ENCODE results near the gene ARPC1B.
"Not testable (repeated sequence)": the region's sequence is repeated elsewhere in the genome, so short reads cannot be mapped to it uniquely, and the experiment has no call there.

Gene ARPC1B

DNA sequence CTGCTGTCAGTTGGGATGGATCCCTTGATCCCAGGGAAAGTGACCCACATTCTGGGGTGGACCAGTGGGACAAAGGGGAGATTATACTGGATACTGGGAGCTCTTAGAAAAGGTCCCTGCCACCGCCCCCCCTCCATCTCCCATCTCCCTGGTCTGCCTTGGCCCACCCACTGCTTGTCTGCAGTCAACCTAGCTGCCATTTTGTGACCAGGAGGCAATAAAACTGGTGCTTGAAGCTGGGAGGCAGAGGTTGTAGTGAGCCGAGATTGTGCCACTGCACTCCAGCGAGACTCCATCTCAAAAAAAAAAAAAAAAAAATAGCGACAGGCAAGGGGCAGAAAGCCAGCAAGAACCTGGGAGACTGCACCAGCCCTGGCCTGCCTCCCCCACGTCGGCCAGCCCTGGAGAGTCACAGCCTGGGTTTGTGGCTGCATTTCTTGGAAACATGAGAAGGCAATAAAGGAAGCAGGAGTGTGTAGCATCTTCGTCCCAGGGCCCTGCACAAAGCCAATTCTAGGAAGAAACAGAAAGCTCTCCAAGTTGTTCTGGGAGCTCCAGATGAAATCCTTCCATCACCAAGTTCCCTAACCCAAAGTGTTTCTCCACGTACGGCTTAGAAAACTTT lies 4.7 kb upstream of the ARPC1B start:
- no peak for DNase-seq

DNA sequence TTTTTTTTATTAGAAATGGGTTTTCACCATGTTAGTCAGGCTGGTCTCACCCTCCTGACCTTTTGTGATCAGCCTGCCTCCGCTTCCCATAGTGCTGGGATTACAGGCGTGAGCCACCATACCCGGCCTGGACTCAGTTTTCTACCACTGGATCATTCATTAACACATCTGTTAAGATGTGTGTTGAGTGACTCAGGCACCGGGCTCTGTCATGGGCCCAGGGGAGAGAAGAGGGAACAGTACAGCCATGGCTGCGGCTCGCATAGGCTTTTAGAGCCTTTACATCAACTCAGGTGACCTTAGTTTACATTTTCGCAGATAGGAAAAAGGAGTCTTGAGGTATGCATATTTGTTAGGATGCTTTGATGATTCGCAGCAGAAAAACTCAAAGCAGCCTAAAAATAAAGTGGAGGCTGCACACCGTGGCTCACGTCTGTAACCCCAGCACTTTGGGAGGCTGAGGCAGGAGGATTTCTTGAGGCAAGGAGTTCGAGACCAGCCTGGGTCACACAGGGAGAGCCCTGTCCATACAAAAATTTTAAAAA lies 3.1 kb upstream of the ARPC1B start:
- no peak for DNase-seq

DNA sequence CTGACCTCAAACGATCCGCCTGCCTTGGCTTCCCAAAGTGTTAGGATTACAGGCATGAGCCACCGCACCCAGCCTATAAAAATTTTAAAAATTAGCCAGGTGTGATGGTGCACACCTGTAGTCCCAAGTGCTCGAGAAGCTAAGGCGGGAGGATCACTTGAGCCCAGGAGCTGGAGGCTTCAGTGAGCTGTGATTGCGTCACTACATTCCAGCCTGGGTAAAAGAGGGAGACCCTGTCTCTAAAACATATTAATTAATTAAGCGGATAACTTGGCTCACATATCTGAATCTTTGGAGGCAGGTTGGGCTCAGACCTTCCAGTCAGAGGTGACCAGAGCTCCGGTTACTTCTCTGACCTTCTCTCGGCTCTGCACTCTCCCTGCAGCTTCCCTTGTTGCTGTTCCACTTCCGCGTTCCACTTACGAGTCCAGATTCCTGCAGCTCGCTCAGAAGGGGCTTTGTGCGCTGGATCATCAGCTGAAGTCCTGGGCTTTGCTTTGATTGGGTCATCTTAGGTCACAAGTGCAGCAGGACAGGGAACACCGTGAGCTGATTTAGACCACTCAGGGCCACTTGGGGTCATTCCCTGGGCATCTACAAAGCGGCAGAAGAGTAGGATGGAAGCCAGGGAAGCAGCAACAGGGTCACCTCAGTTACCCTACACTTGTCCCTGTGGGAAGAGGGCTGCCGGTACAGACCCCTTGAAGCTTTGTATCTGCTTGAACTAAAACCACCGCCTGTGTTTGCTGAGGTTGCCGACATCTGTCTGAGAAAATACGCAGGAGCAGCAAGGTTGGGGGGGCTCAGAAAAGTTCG lies 2.0 kb upstream of the ARPC1B start:
- DNase-seq, result no peak

DNA sequence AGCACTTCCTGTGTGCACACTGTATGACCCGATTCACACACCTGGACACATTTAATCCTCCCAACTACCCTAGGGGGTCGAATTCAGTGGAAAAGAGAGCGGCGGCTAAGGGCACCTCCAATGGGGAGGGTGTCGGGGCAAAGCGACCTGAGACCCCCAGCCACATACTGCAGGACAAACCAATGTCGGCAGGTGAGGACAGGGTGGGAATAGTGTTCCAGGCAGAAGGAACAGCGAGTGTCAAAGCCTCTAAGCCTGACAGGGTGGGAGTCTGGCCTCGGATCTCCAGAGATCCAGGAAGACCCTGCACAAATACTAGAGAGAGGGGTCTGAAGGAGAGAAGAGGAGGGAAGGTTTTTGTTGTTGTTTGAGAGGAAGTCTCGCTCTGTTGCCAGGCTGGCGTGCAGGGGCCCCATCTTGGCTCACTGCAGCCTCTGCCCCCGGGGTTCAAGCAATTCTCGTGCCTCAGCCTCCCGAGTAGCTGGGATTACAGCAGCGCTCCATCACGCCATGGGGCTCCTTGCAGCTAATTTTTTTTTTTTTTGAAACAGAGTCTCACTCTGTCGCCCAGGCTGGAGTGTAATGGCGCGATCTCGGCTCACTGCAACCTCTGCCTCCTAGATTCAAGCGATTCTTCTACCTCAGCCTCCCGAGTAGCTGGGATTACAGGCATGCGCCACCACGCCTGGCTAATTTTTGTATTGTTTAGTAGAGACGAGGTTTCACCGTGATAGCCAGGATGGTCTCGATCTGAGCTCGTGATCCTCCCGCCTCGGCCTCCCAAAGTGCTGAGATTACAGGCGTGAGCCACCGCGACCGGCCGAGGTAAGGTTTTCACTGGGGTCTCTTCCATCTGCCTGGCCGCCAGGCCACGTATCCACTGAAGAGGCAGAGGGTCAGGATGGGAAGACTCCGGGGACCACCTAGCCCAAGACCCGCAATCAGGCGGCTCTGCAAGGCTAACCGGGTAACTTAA lies 1.2 kb upstream of the ARPC1B start:
- DNase-seq, result no peak

DNA sequence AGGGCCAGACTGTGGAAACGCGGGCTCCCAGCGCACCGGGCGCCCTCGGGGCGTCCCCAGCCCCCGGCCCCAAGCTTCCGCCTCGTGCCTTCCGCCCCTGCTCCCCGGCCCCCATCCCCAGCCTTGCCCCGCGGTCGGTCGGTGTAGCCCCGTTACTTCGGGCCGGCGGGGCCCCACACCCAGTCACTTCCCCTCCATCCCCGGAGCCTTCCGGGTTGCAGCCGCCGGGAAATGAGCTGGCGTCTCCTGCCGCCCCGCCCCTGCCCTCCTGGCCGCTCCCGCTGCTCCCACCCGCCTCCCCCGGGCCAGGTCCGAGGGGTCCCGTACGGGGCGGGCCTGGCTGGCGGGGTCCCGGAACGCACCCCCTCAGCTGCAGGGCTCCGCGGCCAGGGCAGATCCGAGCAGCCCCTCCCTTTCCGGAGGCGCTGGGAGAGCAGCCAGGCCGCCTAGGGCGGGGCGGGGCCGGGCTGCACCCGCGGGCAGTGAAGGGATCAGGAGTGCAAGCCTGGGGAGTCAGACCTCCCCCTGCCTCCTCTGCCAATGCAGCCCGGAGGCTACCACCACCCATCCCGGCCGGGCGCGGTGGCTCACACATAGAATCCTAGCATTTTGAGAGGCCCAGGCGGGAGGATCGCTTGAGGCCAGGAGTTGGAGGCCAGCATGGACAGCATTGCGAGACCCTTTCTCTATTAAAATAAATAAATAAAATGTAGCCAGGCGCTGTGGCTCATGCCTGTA lies 709 bp downstream of the ARPC1B start:
- DNase-seq, result peak; percentile 62

DNA sequence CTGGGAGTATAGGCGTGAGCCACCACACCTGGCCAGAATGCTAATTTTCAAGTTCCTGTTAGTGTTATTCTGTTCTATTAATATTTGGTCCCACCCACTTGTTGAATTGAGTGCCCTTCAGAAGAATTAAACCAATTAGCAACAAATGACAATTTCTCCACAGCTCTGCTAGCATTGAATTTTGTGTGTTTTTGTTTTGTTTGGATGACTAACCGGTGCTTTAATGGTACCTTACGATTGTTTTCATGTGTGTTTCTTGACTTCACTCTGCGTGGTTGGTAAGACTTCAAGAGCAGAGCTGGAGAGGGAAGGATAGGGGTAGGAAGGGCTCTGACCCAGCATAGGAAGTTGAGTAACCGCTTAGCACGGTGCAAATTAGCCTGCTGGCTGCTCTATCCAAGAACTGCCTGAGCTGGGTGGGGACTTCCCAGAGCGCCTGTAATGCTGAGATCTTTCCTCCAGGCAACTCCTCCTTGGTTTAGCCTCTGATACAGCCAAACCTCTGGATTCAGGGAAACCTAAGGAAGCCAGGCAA lies 4.6 kb downstream of the ARPC1B start:
- DNase-seq, result no peak

DNA sequence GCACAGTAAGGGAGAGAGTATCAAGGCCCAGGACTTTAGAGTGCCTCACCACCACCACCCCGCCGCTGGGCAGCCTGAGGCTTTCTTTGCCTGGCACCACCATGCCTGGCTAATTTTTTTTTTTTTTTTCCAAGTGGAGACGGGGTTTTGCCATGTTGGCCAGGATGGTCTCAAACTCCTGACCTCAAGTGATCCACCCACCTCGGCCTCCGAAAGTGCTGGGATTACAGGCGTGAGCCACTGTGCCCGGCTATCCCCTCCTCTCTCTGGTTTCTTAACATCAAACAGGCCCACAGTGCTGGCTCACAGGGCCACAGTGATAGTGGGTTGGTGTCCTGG lies 5.1 kb downstream of the ARPC1B start:
- DNase-seq, result not testable (repeated sequence)

DNA sequence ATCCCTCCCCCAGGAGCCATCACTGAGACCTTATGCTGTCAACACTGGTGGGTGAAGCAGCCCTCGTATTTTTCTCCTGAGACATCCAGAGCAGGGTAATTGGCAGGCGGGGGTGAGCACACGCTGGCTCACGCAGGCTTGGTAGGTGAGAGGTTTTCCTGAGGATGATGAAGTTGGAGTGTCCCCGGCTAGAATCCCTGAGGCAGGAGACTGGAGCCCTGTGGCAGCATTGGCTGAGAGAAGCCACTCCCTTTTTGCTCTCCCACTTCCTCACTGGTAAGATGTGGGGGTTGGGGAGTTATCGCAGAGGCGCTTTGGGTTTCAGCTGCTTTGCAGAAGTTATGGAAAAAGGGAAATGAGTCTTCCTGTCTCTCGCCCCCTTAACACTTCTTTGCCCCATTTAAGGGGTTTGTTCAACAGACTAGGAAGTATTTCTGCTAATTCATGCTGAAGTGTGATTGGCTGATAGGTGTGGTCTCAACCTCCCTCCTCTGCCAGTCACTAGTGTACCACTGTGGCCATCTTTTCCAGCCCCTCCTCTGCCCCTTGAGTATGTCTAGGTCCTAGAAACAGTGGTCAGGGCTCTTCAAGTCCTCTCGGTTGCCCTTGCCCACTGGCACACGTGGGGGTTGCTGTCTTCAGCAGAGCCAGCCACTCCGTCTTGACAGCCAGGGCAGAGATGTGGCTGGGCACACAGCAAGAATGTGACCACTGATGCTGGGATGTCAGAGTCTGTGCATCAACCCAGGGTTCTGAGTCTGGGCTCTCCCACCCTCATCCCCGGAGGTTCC lies 5.7 kb downstream of the ARPC1B start:
- peak; percentile 36 for DNase-seq

DNA sequence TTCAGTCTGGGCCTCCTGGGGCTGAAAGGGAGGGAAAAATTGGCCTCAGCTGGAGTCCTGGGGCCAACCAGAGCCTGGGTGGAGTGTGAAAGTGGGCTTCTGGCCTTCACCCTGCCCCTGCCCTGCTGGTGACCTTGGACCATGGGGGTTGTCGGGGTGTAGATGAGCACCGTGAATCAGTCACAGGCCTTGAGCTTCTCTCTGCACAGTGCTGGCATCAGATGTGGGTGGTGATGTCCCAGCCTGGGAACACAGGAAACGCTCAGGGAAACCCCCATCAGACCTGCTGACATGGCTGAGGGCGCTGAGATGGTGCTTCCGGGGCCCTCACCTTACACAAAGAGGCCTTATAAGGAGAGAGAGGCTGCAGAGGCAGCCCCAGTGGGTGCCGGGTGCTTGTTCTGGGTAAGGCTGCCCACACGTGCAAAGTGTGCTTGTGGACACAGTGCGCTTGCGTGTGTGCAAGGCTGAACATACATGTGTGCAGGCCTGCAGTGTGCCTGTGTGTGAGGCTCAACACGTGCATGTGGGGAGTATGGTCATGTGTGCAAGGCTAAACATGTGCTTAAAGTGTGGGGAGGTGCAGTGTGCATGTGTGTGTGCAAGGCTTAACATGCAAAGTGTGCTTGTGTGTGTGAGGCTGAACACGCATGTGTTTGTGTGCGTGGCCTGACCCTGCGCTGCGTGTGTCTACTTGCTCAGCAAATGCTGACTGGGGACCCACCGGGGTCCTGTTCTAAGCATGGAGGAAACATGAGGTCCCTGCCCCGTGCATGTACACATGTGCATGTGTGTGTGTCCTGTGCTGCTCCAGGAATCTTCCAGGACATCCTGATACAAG lies 6.5 kb downstream of the ARPC1B start:
- DNase-seq, result peak; percentile 77

DNA sequence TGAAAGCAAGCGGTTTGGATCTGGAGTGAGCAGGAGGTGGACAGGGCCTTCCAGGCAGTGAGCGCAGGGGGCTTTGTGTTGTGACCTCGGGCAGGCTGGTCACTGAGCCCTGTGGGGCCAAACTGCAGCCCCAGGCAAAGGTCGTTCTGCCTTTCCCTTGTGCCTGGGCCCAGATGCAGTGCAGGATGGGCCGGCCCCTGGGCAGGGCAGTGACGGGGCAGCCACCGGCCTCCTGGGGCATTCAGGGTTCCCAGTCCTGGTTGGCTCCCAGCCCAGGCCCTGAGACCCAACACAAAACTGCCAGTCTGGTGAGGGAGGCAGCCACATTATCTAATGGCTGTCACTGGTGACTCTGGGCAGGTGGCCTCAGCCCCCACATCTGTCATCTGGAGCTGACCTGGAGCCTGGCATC lies 7.1 kb downstream of the ARPC1B start:
- DNase-seq, result no peak

DNA sequence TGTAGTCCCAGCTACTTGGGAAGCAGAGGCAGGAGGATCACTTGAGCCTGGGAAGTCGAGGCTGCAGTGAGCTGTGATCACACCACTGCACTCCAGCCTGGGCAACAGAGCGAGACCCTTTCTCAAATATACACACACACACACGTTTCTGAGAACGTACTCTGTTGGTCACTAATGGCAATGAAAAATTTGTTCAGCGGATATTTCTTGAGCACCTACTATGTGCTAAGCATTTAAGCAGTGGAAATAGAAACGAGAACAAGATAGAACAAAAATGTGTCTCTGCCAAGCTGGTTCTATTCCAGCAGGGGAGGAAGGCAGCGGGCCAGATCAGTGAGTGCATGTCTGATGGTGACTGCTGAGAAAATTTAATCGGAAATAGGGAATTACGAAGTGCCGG lies 8.7 kb downstream of the ARPC1B start:
- DNase-seq, result no peak

DNA sequence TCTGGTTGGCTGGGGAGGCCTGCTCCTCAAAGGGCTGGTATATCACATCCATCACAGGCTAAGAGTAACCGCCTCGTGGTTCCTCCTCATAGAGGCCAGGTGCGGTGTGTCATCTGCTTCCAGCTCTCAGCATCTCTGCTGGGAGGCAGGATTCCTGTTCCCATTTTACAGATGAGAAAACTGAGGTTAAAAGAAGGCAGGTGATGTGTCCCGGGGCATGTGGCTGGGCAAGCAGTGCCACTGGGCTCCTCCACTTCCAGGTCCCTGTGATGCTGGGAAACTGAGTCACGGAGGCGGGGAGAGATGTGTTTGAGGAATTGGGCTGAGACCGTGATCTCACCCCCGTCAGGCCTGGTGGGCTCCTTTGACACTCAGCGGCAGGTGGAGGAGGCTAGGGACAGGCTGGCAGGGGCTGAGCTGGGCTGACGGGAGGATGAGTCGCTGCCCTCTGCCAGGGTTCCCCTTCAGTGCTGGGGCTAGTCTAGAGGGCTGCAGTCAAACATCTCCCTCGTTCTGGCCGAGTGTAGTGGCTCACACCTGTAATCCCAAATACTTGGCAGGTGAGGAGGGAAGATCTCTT lies 9.4 kb downstream of the ARPC1B start:
- DNase-seq, result no peak

DNA sequence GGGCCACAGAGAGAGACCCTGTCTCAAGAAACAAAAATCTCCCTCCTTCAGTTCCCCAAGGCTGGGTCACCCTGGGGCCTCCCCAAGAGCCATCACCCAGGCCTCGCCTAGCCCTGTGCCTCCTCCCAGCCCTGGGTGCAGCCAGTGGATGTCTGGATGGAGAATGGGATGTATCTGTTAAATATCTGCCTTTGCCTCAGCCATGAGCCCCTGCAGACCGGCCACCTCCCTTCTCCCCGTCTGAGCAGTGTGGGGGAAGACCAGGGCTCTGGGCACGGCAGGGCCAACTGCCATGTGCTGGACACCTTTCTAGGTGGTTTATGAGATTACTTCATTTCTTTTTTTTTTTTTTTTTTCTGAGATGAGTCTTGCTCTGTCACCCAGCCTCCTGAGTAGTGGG lies 10.0 kb downstream of the ARPC1B start:
- DNase-seq, result no peak

DNA sequence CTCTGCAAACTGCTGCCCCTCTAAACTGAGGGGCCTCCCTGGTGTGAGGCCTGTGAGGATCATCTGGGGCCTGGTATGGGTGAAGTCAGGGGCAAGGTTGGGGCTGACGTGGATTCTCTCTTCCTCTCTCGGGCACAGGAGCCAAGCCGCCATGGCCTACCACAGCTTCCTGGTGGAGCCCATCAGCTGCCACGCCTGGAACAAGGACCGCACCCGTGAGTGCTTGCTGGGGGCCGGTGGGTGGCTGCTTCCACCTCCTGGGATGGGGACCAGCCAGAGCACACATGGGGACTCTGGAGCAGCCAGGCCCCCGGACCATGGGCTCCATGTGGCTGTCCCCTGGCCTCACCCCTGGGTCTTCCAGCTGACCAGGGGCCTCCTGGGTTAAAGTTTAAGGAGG lies 11.0 kb downstream of the ARPC1B start:
- DNase-seq, result no peak

DNA sequence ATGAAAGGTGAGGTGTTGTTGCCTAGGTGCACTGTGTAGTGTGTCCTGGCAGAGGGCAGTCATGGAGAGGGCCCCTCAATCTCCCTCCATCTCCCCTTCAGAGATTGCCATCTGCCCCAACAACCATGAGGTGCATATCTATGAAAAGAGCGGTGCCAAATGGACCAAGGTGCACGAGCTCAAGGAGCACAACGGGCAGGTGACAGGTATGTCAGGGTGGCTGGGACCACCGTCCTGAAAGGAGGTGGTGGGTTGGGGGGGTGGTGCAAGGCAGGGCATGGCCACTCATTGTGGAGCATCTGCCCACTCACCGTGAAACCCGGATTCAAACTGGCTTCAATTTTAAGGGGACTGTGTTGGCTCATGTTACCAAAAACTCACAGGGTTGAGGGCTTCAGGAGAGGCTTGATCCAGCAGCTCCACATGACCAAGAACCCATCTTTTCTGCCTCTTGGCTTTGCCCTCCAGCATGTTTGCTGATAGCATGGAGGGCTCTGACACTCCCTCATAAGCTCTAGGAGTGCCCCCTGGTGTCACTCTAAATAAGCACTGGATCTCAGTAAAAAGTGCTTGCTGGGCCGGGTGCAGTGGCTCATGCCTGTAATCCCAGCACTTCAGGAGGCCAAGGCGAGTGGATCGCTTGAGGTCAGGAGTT lies 12.2 kb downstream of the ARPC1B start:
- DNase-seq, result no peak

DNA sequence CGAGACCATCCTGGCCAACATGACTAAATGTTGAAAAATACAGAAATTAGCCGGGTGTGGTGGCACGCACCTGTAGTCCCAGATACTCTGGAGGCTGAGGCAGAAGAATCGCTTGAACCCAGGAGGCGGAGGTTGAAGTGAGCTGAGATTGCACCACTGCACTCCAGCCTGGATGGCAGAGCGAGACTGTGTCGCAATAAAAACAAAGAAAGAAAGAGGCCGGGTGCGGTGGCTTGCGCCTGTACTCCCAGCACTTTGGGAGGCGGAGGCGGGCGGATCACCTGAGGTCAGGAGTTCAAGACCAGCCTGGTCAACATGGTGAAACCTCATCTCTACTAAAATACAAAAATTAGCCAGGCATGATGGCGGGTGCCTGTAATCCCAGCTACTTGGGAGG lies 12.7 kb downstream of the ARPC1B start:
- DNase-seq, result not testable (repeated sequence)

DNA sequence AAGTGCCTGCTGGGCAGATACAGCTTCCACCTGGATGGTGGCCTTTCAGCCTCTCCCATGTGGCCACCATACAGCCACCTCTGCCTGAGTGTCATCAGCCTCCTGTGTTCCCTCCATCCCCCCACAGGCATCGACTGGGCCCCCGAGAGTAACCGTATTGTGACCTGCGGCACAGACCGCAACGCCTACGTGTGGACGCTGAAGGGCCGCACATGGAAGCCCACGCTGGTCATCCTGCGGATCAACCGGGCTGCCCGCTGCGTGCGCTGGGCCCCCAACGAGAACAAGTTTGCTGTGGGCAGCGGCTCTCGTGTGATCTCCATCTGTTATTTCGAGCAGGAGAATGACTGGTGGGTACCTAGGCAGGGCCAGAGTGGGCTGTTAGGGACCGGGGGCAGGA lies 13.4 kb downstream of the ARPC1B start:
- DNase-seq, result no peak

DNA sequence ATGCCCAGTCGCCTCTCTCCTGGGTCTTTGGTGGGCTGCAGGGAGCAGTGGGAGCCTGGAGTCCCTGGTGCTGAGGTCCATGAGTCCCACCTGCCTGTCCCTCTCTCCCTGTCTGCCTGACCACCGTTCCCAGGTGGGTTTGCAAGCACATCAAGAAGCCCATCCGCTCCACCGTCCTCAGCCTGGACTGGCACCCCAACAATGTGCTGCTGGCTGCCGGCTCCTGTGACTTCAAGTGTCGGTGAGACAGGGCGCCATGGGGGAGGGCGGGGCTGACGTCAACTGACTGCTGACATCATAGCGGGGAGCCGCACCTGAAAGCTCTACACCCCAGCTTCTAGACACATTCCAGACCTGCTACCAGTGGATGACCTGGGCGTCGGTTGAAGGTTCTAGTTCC lies 15.2 kb downstream of the ARPC1B start:
- DNase-seq, result no peak

DNA sequence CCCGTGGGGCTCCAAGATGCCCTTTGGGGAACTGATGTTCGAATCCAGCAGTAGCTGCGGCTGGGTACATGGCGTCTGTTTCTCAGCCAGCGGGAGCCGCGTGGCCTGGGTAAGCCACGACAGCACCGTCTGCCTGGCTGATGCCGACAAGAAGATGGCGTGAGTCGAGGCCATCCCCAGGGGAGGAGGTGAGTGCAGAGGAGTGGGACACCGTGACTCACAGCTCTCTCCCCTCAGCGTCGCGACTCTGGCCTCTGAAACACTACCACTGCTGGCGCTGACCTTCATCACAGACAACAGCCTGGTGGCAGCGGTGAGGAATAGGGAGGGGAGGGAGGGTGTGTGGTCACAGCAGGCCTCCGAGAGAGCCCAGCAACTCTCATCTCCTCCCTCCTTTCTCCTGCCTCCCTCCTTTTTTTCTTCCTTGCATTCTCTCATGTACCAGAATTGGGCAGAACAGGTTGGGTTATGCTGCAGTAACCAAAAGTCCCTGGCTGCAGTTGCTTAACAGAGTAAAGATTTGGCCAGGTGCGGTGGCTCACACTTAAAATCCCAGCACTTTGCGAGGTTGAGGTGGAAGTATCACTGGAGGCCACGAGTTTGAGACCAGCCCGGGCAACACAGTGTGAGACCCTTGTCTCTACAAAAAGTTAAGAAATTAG lies 16.5 kb downstream of the ARPC1B start:
- no peak for DNase-seq
